Measurements from ENCODE around the gene ZIC4.

ZIC4 gene

GRCh38 chr3:147379651-147380050 lies 26.7 kb downstream of the ZIC4 start:
- DNase-seq (ENCODE audit: low read depth, low spot score), result no peak
- H3K27ac ChIP-seq, result no peak overlapping the region

GRCh38 chr3:147377412-147378367 lies 28.7 kb downstream of the ZIC4 start:
- no peak for DNase-seq (ENCODE audit: low read depth, low spot score)
- H3K27ac ChIP-seq, result no peak overlapping the region

GRCh38 chr3:147373301-147373700 lies 33.0 kb downstream of the ZIC4 start:
- DNase-seq (ENCODE audit: low read depth, low spot score), result no peak
- no peak overlapping the region for H3K27ac ChIP-seq

GRCh38 chr3:147372525-147373027 lies 33.8 kb downstream of the ZIC4 start:
- no peak overlapping the region for H3K27ac ChIP-seq
- no peak for DNase-seq (ENCODE audit: low read depth, low spot score)

- H3K27ac ChIP-seq, result no peak overlapping the region
- DNase-seq (ENCODE audit: low read depth, low spot score), result no peak
Measured at GRCh38 chr3:147371771-147372340, 34.5 kb downstream of the ZIC4 start.

GRCh38 chr3:147371140-147371539 lies 35.2 kb downstream of the ZIC4 start:
- no peak overlapping the region for H3K27ac ChIP-seq
- DNase-seq (ENCODE audit: low read depth, low spot score), result no peak

- DNase-seq (ENCODE audit: low read depth, low spot score), result no peak
- no peak overlapping the region for H3K27ac ChIP-seq
Measured at GRCh38 chr3:147370349-147370748, 36.0 kb downstream of the ZIC4 start.

- no peak for DNase-seq (ENCODE audit: low read depth, low spot score)
Measured at GRCh38 chr3:147369661-147370123, 36.7 kb downstream of the ZIC4 start.

GRCh38 chr3:147369231-147369630 lies 37.1 kb downstream of the ZIC4 start:
- no peak for DNase-seq (ENCODE audit: low read depth, low spot score)
- H3K27ac ChIP-seq, result no peak overlapping the region

More at GRCh38 chr3:147369661-147370123, 36.7 kb downstream of the ZIC4 start:
- H3K27ac ChIP-seq, result no peak overlapping the region

- no peak for DNase-seq (ENCODE audit: low read depth, low spot score)
- H3K27ac ChIP-seq, result no peak overlapping the region
Measured at GRCh38 chr3:147368561-147369221, 37.7 kb downstream of the ZIC4 start.

- no peak overlapping the region for H3K27ac ChIP-seq
- no peak for DNase-seq (ENCODE audit: low read depth, low spot score)
Measured at GRCh38 chr3:147368151-147368550, 38.2 kb downstream of the ZIC4 start.

- H3K27ac ChIP-seq, result no peak overlapping the region
- no peak for DNase-seq (ENCODE audit: low read depth, low spot score)
Measured at GRCh38 chr3:147367676-147368075, 38.7 kb downstream of the ZIC4 start.

GRCh38 chr3:147365196-147366115 lies 40.9 kb downstream of the ZIC4 start:
- no peak for DNase-seq (ENCODE audit: low read depth, low spot score)
- H3K27ac ChIP-seq, result no peak overlapping the region

- H3K27ac ChIP-seq, result no peak overlapping the region
- no peak for DNase-seq (ENCODE audit: low read depth, low spot score)
Measured at GRCh38 chr3:147364771-147365170, 41.6 kb downstream of the ZIC4 start.

GRCh38 chr3:147361454-147362420 lies 44.6 kb downstream of the ZIC4 start:
- no peak for DNase-seq (ENCODE audit: low read depth, low spot score)

GRCh38 chr3:147360646-147361453 lies 45.5 kb downstream of the ZIC4 start:
- H3K27ac ChIP-seq, result no peak overlapping the region

More at GRCh38 chr3:147361454-147362420, 44.6 kb downstream of the ZIC4 start:
- no peak overlapping the region for H3K27ac ChIP-seq

GRCh38 chr3:147360051-147360439 lies 46.3 kb downstream of the ZIC4 start:
- no peak for DNase-seq (ENCODE audit: low read depth, low spot score)
- H3K27ac ChIP-seq, result no peak overlapping the region

More at GRCh38 chr3:147360646-147361453, 45.5 kb downstream of the ZIC4 start:
- no peak for DNase-seq (ENCODE audit: low read depth, low spot score)
